ENCODE results near the gene ACSS2.

ACSS2 gene

DNA sequence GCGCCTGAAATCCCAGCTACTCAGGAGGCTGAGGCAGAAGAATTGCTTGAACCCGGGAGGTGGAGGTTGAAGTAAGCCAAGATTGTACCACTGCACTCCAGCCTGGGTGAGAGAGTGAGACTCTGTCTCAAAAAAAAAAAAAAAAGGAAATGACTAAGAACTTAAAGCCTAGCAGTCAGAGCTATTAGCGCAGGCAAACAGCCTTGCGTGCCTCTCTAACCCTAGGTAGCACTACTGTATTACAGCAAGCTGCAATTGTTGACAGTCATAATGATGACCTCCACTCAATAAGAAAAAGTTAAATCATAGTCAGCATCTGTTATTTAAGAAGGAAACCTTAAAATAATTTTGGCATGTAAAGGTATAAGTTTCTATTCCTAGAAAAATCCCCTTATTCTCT lies 64.8 kb downstream of the ACSS2 start:
- no peak overlapping the region for H3K9ac ChIP-seq (ENCODE audit: low read length)
- H3K27ac ChIP-seq (ENCODE audit: low read depth, low read length): no peak overlapping the region
- no peak overlapping the region for H3K4me3 ChIP-seq (ENCODE audit: low read depth in 1 of 2, low read length in 2 of 2)
- no peaks in the 10 kb centered on the region for H3K4me1 ChIP-seq (ENCODE audit: insufficient read depth, low read length)
- no peaks in the 10 kb centered on the region for H3K9me3 ChIP-seq (ENCODE audit: low read length)
- H3K36me3 ChIP-seq (ENCODE audit: insufficient read depth, low read length): peaks cover 33% of the 10 kb centered on the region
- H3K27me3 ChIP-seq (ENCODE audit: control insufficient read depth in 1 of 2, insufficient read depth in 2 of 2, low read length in 2 of 2): no peaks in the 10 kb centered on the region

DNA sequence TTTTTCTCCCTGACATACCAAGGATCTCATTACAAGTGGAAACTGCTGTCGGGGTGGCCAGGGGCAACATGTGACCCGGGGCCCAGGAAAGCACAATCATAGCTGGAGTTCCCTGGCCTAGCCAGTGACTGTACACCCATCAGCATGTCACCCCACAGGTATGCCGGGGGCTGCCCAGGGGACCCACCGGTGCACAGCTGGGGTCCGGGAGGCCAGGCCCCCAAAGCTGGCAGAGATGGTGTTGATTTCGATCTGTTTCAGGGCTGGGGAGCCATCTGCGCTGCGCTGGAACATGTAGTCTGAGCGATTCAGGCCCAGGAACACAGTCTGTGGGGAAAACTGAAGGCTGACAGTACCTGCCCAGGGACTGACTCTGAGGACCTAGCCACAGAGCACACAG lies 65.9 kb downstream of the ACSS2 start:
- no peaks in the 10 kb centered on the region for H3K4me1 ChIP-seq (ENCODE audit: insufficient read depth, low read length)
- no peak overlapping the region for H3K9ac ChIP-seq (ENCODE audit: low read length)
- H3K4me3 ChIP-seq (ENCODE audit: low read depth in 1 of 2, low read length in 2 of 2): no peak overlapping the region
- peaks cover 33% of the 10 kb centered on the region for H3K36me3 ChIP-seq (ENCODE audit: insufficient read depth, low read length)
- H3K9me3 ChIP-seq (ENCODE audit: low read length): no peaks in the 10 kb centered on the region
- no peak overlapping the region for H3K27ac ChIP-seq (ENCODE audit: low read depth, low read length)
- H3K27me3 ChIP-seq (ENCODE audit: control insufficient read depth in 1 of 2, insufficient read depth in 2 of 2, low read length in 2 of 2): no peaks in the 10 kb centered on the region

DNA sequence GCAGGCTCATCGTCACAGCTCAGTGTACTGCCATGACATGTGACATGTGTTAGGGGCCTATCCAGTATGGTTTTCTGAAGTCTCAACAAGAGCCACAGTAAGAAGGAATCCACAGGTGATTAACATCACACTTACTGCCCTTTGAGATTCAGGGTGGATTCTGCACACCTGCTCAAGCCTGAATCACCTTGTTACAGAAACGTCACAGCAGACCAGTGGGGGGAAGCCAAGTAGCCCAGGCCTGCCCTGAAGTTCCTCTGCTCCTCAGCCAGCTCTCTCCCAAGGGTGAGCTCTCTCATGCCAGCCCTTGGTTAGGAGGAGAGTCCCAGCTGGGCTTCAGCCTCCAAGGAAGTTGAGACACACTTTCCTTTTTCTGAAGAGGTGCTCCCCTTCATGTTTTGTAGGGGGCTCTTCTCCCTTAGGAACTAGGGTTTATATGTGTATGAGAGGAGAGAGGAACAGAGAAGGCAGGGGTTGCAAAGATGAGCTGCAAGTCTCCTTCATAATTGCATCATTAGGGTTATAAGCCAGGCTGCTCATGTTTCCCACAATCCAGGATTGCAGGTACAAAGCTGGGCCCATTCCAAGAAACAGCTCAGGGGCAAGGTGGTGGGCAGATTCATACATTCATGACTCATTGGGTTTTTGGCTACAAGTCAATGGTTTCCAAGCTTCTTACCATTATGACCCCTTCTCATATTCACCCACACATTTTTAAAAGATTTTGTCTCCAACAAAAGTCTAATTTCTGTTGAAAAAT lies 67.6 kb downstream of the ACSS2 start:
- no peaks in the 10 kb centered on the region for H3K4me1 ChIP-seq (ENCODE audit: insufficient read depth, low read length)
- H3K4me3 ChIP-seq (ENCODE audit: low read depth in 1 of 2, low read length in 2 of 2): no peak overlapping the region
- no peaks in the 10 kb centered on the region for H3K9me3 ChIP-seq (ENCODE audit: low read length)
- peaks cover 24% of the 10 kb centered on the region for H3K36me3 ChIP-seq (ENCODE audit: insufficient read depth, low read length)
- no peak overlapping the region for H3K9ac ChIP-seq (ENCODE audit: low read length)
- no peaks in the 10 kb centered on the region for H3K27me3 ChIP-seq (ENCODE audit: control insufficient read depth in 1 of 2, insufficient read depth in 2 of 2, low read length in 2 of 2)
- H3K27ac ChIP-seq (ENCODE audit: low read depth, low read length): no peak overlapping the region

DNA sequence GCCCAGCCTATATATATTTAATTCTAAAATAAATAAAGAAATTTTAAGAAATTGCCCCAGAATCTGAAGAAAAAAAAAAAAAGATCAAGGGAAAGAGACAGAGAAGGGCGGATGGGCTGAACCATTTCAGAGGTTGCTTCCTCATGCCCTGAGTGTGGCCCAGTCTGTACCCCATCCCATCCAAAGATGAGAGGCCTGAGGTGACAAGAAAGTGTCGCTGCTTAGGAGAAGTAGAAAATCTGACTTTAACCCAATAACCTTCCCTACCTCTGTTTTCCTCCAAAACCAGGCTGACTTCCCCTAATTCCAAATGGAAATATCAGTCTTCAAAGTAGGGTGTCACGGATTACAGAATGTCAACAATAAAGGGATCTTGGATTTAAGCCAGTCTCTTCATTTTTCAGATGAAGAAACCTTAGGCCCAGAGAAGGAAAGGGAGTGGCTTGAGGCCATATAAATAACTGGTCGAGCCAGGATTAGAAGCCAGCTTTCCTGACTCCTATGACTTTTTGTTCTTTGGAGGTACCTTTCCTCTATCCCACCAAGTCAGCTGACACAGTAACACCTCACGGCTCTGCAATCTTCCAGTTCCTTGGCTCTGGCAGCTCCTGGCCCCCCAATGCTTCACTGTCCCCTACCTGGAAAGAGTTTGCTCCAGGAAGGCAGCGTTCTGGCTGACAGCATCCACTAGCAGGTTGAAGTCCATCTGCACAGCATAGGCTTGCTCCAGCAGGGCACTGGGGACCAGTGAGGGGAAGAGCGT lies 69.1 kb downstream of the ACSS2 start:
- no peak overlapping the region for H3K27ac ChIP-seq (ENCODE audit: low read depth, low read length)

DNA sequence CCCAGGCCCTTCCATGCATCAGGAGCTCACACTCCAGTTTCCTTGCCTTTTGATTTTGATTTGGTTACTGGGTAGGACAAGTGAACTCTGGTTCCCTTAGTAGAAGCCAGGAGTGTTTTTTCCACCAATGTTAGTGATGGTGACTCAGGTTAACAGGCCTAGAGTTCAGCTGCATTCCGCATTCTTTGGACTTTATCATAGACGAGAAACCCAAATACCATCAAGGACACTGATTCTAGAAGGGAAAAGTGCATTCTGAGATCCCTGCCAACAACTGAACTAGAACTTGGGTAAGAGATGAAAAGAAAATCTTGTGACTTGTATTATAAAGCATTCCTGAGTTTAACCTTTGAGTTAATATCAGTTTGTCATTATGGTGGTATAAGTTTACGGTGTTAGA lies 70.2 kb downstream of the ACSS2 start:
- H3K27ac ChIP-seq (ENCODE audit: low read depth, low read length): no peak overlapping the region
- no peaks in the 10 kb centered on the region for H3K27me3 ChIP-seq (ENCODE audit: control insufficient read depth in 1 of 2, insufficient read depth in 2 of 2, low read length in 2 of 2)
- no peak overlapping the region for H3K4me3 ChIP-seq (ENCODE audit: low read depth in 1 of 2, low read length in 2 of 2)
- H3K9ac ChIP-seq (ENCODE audit: low read length): no peak overlapping the region
- H3K4me1 ChIP-seq (ENCODE audit: insufficient read depth, low read length): no peaks in the 10 kb centered on the region
- peaks cover 19% of the 10 kb centered on the region for H3K36me3 ChIP-seq (ENCODE audit: insufficient read depth, low read length)
- H3K9me3 ChIP-seq (ENCODE audit: low read length): no peaks in the 10 kb centered on the region

More for the DNA sequence above, 69.1 kb downstream of the ACSS2 start:
- H3K36me3 ChIP-seq (ENCODE audit: insufficient read depth, low read length): peaks cover 24% of the 10 kb centered on the region
- H3K4me3 ChIP-seq (ENCODE audit: low read depth in 1 of 2, low read length in 2 of 2): no peak overlapping the region
- H3K9me3 ChIP-seq (ENCODE audit: low read length): no peaks in the 10 kb centered on the region
- no peak overlapping the region for H3K9ac ChIP-seq (ENCODE audit: low read length)
- H3K27me3 ChIP-seq (ENCODE audit: control insufficient read depth in 1 of 2, insufficient read depth in 2 of 2, low read length in 2 of 2): no peaks in the 10 kb centered on the region
- H3K4me1 ChIP-seq (ENCODE audit: insufficient read depth, low read length): no peaks in the 10 kb centered on the region

DNA sequence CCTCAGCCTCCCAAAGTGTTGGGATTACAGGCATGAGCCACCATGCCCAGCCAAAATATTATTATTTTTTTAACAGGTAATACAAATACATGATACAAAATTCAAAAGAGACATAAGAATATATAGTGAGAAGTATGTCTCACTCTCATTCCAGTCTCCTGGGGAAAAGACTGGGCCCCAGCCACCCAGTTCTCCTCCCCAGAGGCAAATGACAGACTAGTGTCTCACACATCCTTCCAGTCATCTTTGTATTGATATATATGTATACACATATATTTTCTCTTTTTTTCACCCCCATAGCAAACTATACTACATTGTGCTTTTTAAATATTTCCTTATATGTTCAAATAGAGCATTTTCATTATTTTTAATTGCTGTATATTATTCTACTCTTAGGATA lies 70.9 kb downstream of the ACSS2 start:
- H3K27me3 ChIP-seq (ENCODE audit: control insufficient read depth in 1 of 2, insufficient read depth in 2 of 2, low read length in 2 of 2): no peaks in the 10 kb centered on the region
- H3K4me1 ChIP-seq (ENCODE audit: insufficient read depth, low read length): no peaks in the 10 kb centered on the region
- H3K9ac ChIP-seq (ENCODE audit: low read length): no peak overlapping the region
- H3K27ac ChIP-seq (ENCODE audit: low read depth, low read length): no peak overlapping the region
- H3K36me3 ChIP-seq (ENCODE audit: insufficient read depth, low read length): peaks cover 13% of the 10 kb centered on the region
- no peak overlapping the region for H3K4me3 ChIP-seq (ENCODE audit: low read depth in 1 of 2, low read length in 2 of 2)
- H3K9me3 ChIP-seq (ENCODE audit: low read length): no peaks in the 10 kb centered on the region

DNA sequence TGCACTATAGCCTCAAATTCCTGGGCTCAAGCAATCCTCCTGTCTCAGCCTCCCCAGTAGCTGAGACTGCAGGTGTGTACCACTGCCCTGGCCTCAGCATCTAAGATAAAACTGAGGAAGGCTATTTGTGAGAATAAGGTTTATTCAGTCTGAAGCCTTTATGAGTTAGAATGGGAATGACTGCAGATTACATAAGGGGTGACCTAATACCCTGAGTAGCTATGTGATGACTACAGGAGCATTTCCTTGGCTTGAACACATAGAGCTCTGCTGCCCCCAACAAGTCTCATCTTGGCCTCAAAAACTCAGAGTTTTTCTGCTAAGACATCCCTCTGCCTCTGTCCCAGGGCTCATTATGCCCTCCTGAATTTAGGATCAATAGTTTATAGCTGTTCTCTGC lies 71.6 kb downstream of the ACSS2 start:
- Histone ChIP-seq H3K27me3 (ENCODE audit: control insufficient read depth in 1 of 2, insufficient read depth in 2 of 2, low read length in 2 of 2) (no peaks in the 10 kb centered on the region), H3K36me3 (ENCODE audit: insufficient read depth, low read length) (peaks cover 7% of the 10 kb centered on the region), H3K9me3 (ENCODE audit: low read length) (no peaks in the 10 kb centered on the region), H3K4me1 (ENCODE audit: insufficient read depth, low read length) (no peaks in the 10 kb centered on the region), H3K4me3 (ENCODE audit: low read depth in 1 of 2, low read length in 2 of 2) (no peak overlapping the region), H3K9ac (ENCODE audit: low read length) (no peak overlapping the region), H3K27ac (ENCODE audit: low read depth, low read length) (no peak overlapping the region)

DNA sequence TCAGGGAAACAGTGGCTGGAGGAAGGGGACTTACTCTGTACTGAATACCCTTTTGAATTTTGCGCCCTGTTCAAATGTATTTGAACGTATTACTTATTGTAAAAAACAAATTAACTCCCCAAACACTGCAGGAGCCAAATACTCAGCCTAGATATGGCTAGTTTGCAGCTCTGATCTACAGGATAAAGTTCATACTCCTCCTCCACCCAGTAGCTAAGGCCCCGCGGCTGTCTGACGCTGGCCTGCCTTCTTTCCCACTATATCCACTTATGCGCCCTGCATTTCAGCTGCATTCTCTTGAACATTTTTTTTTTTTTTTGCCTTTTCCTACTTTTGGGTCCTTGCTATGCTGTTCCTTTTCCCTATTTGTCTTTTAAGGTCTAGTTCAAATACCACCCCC lies 72.7 kb downstream of the ACSS2 start:
- Histone ChIP-seq H3K27ac (ENCODE audit: low read depth, low read length) (no peak overlapping the region), H3K36me3 (ENCODE audit: insufficient read depth, low read length) (peaks cover under 1% of the 10 kb centered on the region), H3K27me3 (ENCODE audit: control insufficient read depth in 1 of 2, insufficient read depth in 2 of 2, low read length in 2 of 2) (no peaks in the 10 kb centered on the region), H3K4me3 (ENCODE audit: low read depth in 1 of 2, low read length in 2 of 2) (no peak overlapping the region), H3K4me1 (ENCODE audit: insufficient read depth, low read length) (no peaks in the 10 kb centered on the region), H3K9me3 (ENCODE audit: low read length) (no peaks in the 10 kb centered on the region), H3K9ac (ENCODE audit: low read length) (no peak overlapping the region)

DNA sequence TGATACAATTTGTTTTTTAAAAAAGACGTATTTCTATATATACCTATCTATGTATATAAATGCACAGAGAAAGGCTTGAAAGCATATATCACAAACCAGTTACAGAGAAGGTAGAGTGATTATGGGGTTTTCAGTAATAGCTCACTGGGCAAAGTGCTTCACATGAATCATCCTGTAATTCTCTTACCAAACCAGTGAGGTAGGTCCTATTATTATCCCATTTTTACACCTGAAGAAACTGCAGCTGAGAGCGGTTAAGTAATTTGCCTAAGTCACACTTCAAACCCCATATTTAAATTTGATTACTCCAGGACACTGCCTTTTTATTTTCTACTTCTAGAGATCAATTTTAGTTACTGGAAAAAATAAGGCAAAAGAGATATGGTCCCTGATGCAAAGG lies 74.8 kb downstream of the ACSS2 start:
- Histone ChIP-seq H3K9ac (ENCODE audit: low read length) (no peak overlapping the region), H3K9me3 (ENCODE audit: low read length) (no peaks in the 10 kb centered on the region), H3K27me3 (ENCODE audit: control insufficient read depth in 1 of 2, insufficient read depth in 2 of 2, low read length in 2 of 2) (no peaks in the 10 kb centered on the region), H3K4me3 (ENCODE audit: low read depth in 1 of 2, low read length in 2 of 2) (no peak overlapping the region), H3K4me1 (ENCODE audit: insufficient read depth, low read length) (peaks cover 10% of the 10 kb centered on the region), H3K36me3 (ENCODE audit: insufficient read depth, low read length) (no peaks in the 10 kb centered on the region), H3K27ac (ENCODE audit: low read depth, low read length) (no peak overlapping the region)

DNA sequence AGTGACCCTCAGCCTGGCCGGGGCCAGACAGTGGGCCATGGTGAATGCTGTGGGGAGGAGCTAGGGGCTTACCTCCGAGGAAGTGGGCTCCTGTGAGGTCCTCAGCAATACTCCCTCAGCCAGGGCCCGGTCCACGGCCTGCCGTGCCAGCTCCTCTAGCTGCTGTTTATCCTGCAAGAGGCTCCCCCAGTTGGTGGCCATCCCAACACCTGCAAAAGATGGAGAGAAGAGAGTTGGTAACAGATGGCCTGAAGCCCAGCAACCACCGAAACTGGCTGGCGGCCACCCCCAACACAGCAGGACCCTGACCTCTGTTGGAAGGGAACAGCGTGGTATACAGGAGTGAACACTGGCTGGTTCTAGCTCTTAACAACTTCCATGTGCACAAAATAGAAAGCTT lies 75.2 kb downstream of the ACSS2 start:
- Histone ChIP-seq H3K27me3 (ENCODE audit: control insufficient read depth in 1 of 2, insufficient read depth in 2 of 2, low read length in 2 of 2) (no peaks in the 10 kb centered on the region), H3K27ac (ENCODE audit: low read depth, low read length) (no peak overlapping the region), H3K4me1 (ENCODE audit: insufficient read depth, low read length) (peaks cover 14% of the 10 kb centered on the region), H3K9ac (ENCODE audit: low read length) (no peak overlapping the region), H3K9me3 (ENCODE audit: low read length) (no peaks in the 10 kb centered on the region), H3K36me3 (ENCODE audit: insufficient read depth, low read length) (no peaks in the 10 kb centered on the region), H3K4me3 (ENCODE audit: low read depth in 1 of 2, low read length in 2 of 2) (no peak overlapping the region)

DNA sequence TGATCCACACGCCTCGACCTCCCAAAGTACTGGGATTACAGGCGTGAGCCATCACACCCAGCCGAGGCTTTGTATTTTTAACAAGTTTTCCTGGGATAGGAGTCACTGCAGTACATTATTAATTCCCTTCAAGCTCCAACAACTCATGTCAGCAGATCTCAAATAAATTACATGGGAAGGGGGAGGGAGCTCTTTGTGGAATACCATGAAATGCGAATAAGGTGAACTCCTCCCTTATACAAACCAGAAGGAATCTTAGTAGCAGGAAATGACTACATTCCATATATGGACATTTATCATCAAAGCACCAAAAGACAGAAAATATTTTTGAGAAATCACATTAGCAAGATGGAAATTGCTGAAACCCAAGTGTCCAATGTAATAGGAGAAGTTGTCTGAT lies 76.3 kb downstream of the ACSS2 start:
- no peak overlapping the region for H3K27ac ChIP-seq (ENCODE audit: low read depth, low read length)

DNA sequence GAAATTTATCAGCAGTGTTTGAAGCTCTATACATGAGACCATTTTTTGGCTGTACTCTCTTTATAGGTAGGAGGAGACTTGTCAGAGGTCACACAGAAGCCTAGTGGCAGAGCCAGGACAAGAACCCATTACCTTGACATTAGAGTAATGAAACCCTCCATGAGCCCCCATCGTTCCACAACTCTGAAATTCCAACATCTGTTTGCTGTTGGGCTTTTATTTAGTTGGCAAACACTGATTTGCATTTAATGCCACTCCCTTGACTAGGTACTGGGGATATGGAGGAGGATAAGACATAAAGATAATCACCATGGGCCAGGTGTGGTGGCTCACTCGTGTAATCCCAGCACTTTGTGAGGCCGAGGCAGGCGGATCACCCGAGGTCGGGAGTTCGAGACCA lies 77.5 kb downstream of the ACSS2 start:
- Histone ChIP-seq H3K4me3 (ENCODE audit: low read depth in 1 of 2, low read length in 2 of 2) (no peak overlapping the region), H3K27ac (ENCODE audit: low read depth, low read length) (no peak overlapping the region), H3K4me1 (ENCODE audit: insufficient read depth, low read length) (peaks cover 14% of the 10 kb centered on the region)

More for the DNA sequence above, 76.3 kb downstream of the ACSS2 start:
- Histone ChIP-seq H3K9ac (ENCODE audit: low read length) (no peak overlapping the region), H3K4me1 (ENCODE audit: insufficient read depth, low read length) (peaks cover 14% of the 10 kb centered on the region), H3K36me3 (ENCODE audit: insufficient read depth, low read length) (no peaks in the 10 kb centered on the region), H3K27me3 (ENCODE audit: control insufficient read depth in 1 of 2, insufficient read depth in 2 of 2, low read length in 2 of 2) (no peaks in the 10 kb centered on the region), H3K9me3 (ENCODE audit: low read length) (no peaks in the 10 kb centered on the region), H3K4me3 (ENCODE audit: low read depth in 1 of 2, low read length in 2 of 2) (no peak overlapping the region)

More for the DNA sequence above, 77.5 kb downstream of the ACSS2 start:
- Histone ChIP-seq H3K36me3 (ENCODE audit: insufficient read depth, low read length) (no peaks in the 10 kb centered on the region), H3K9ac (ENCODE audit: low read length) (no peak overlapping the region), H3K27me3 (ENCODE audit: control insufficient read depth in 1 of 2, insufficient read depth in 2 of 2, low read length in 2 of 2) (no peaks in the 10 kb centered on the region), H3K9me3 (ENCODE audit: low read length) (no peaks in the 10 kb centered on the region)
